K562 (cell line): ENCODE data around the gene LRP1B.

Source experiments
- CTCF ChIP-seq, 3 experiments: IDR thresholded peaks in 2 of 3; conservative IDR thresholded peaks in 1 of 3; 2 replicates each; pipeline ENCODE4 v1.5.1; 2011 to 2012; ENCODE audit warnings: low read length in 3 of 3, mild to moderate bottlenecking in 3 of 3, control low read depth in 2 of 3, improper control_type of control experiment in 1 of 3, inconsistent platforms in 1 of 3, low read depth in 1 of 3, mixed read lengths in 1 of 3, moderate library complexity in 1 of 3; ENCODE audit not compliant: insufficient read depth in 2 of 3
- MTA2 ChIP-seq: fragments of 450-650 bp; IDR thresholded peaks from 2 replicates; pipeline ENCODE4 v1.6.1; 2016; ENCODE audit warnings: low read depth
- RAD21 ChIP-seq, 2 experiments: fragments of 250-450 bp in 1 of 2; fragments of 450-650 bp in 1 of 2; sonication (Bioruptor Pico) in 1 of 2; formaldehyde crosslinking in 1 of 2; IDR thresholded peaks in 1 of 2; conservative IDR thresholded peaks in 1 of 2; 2 replicates each; pipeline versions ENCODE4 v1.4.0 to v1.8.0; 2020 to 2022; ENCODE audit warnings: mild to moderate bottlenecking in 2 of 2, moderate library complexity in 1 of 2
- ZNF175 ChIP-seq: fragments of 200-800 bp; sonication (Bioruptor generic); IDR thresholded peaks from 2 replicates; pipeline ENCODE4 v1.6.1; 2016; ENCODE audit warnings: low read depth, mild to moderate bottlenecking, missing genetic modification characterization, missing compliant biosample characterization

GRCh38 chr2:140597836-140598235 is 1533.0 kb downstream of the LRP1B start:
- no peak for TF ChIP-seq ZNF175 (CRISPR knock-in tag)
- TF ChIP-seq CTCF (IDR thresholded peaks at IDR 0.05 in 2 of 3, conservative IDR thresholded peaks at IDR 0.05 in 1 of 3; ENCODE audit: insufficient read depth in 2 of 3, low read depth in 1 of 3, low read length in 3 of 3) = no peak
- TF ChIP-seq RAD21 (CRISPR knock-in tag; conservative IDR thresholded peaks at IDR 0.05 in 1 of 2, IDR thresholded peaks at IDR 0.05 in 1 of 2) = no peak
- TF ChIP-seq MTA2 = no peak
